Brain microvascular endothelial cell (primary cell): ENCODE measurements around the gene ZPR1.

ENCODE experiments used
- DNase-seq: peaks from one replicate; pipeline ENCODE4 v3.0.0-alpha.2; 2020
- H3K27ac ChIP-seq: fragments of 250-450 bp; sonication (Bioruptor Pico); 2 replicates; pipeline ENCODE4 v1.5.1; 2020; ENCODE audit warnings: mild to moderate bottlenecking, moderate library complexity
- H3K27me3 ChIP-seq: fragments of 250-450 bp; sonication (Bioruptor Pico); replicated peaks from 2 replicates; pipeline ENCODE4 v1.5.1; 2020; ENCODE audit warnings: mild to moderate bottlenecking
- H3K36me3 ChIP-seq: fragments of 250-450 bp; sonication (Bioruptor Pico); replicated peaks from 2 replicates; pipeline ENCODE4 v1.5.1; 2020; ENCODE audit warnings: mild to moderate bottlenecking
- H3K4me3 ChIP-seq: 2 replicates; pipeline ENCODE4 v1.5.1; 2011; ENCODE audit warnings: low read depth, mild to moderate bottlenecking, control low read depth, low read length, moderate library complexity
- CTCF ChIP-seq: IDR thresholded peaks from 2 replicates; pipeline ENCODE4 v1.5.1; 2011; ENCODE audit warnings: low read depth, mild to moderate bottlenecking, moderate library complexity, low read length, control low read depth, inconsistent platforms; ENCODE audit errors: missing control alignments
- in situ Hi-C: cut with HindIII; loops from 2 replicates; pipeline ENCODE4 v1.10.0; 2017; ENCODE audit warnings: low sequenced_read_pairs, low pct_ligation_motif_present

Gene ZPR1

GRCh38 chr11:116788534-116788933, 711 bp upstream of the ZPR1 start:
- H3K27me3 ChIP-seq = no peaks in the 10 kb centered on the region
- in situ Hi-C loops = no loop called here
- H3K27ac ChIP-seq = no peak overlapping the region
- no peak for TF ChIP-seq CTCF
- H3K4me3 ChIP-seq = peak overlapping the region; percentile 79
- peaks cover 29% of the 10 kb centered on the region for H3K36me3 ChIP-seq
- DNase-seq = no peak

GRCh38 chr11:116787436-116787785, 412 bp downstream of the ZPR1 start:
- Histone ChIP-seq H3K27ac (peak overlapping the region; percentile 79), H3K27me3 (no peaks in the 10 kb centered on the region), H3K36me3 (peaks cover 40% of the 10 kb centered on the region), H3K4me3 (peak overlapping the region; percentile 79)
- no peak for TF ChIP-seq CTCF
- in situ Hi-C loops = no loop called here
- no peak for DNase-seq

GRCh38 chr11:116786966-116787365, 857 bp downstream of the ZPR1 start:
- Histone ChIP-seq H3K4me3 (peak overlapping the region; percentile 79), H3K27ac (no peak overlapping the region), H3K27me3 (no peaks in the 10 kb centered on the region), H3K36me3 (peaks cover 44% of the 10 kb centered on the region)
- no peak for TF ChIP-seq CTCF
- no peak for DNase-seq
- in situ Hi-C loops = no loop called here

- TF ChIP-seq CTCF = no peak
- Histone ChIP-seq H3K27me3 (no peaks in the 10 kb centered on the region), H3K4me3 (no peak overlapping the region), H3K27ac (no peak overlapping the region), H3K36me3 (peaks cover 48% of the 10 kb centered on the region)
- in situ Hi-C loops = no loop called here
- DNase-seq = no peak
These were observed 1.5 kb downstream of the ZPR1 start for GRCh38 chr11:116786326-116786725.

GRCh38 chr11:116782728-116783127, 5.1 kb downstream of the ZPR1 start:
- no peak for DNase-seq
- TF ChIP-seq CTCF = no peak
- H3K36me3 ChIP-seq = peaks cover 72% of the 10 kb centered on the region
- H3K27me3 ChIP-seq = no peaks in the 10 kb centered on the region
- no peak overlapping the region for H3K27ac ChIP-seq
- H3K4me3 ChIP-seq = no peak overlapping the region
- in situ Hi-C loops = no loop called here

GRCh38 chr11:116778556-116778955, 9.3 kb downstream of the ZPR1 start:
- in situ Hi-C loops = no loop called here
- H3K36me3 ChIP-seq = peaks cover 50% of the 10 kb centered on the region
- no peak for TF ChIP-seq CTCF

More at GRCh38 chr11:116778556-116778955, 9.3 kb downstream of the ZPR1 start:
- H3K27ac ChIP-seq = no peak overlapping the region
- no peak overlapping the region for H3K4me3 ChIP-seq
- no peak for DNase-seq
- no peaks in the 10 kb centered on the region for H3K27me3 ChIP-seq
